Left renal cortex interstitium (tissue), 4 donors: ENCODE results near the gene DPP10. TPM values are rescaled to one million over a fixed set of nuclear protein-coding genes. Genes with fewer than 3 reads are reported as not detected.

Experiments used
- DNase-seq, 4 donors: peaks; one replicate each; pipeline ENCODE4 v3.0.0-alpha.2; 2013; ENCODE audit warnings: low read depth in 4 of 4, low spot score in 2 of 4, missing footprints in 1 of 4
- polyA plus RNA-seq, 4 donors: library from polyadenylated mRNA; unstranded; fragments of 120-200 nt; gene quantifications; one replicate each; pipeline ENCODE4 v1.2.1, GENCODE V29; 2013; ENCODE audit not compliant: insufficient read length in 4 of 4

DPP10 gene
- polyA plus RNA-seq, 4 donors, result 12.0 to 14.9 (median 13.1) TPM

DNA sequence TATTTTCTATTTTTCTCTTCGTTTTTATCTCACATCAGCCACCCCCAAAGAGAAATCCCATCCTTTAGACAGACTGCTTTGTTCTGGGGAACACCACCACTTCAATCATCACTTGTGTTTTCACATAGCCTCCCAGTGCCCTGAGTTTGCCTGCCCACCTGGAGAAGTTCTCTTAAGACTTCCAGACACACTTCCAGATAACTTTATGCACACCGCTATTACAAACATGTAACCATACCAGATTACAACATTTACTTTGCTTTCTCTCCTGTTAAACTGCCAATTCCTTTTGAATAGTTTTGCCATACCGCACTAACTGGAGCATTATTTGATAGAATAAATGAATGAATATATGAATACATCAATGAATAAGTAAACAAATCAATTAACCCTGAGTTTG is 1353.6 kb downstream of the DPP10 start:
- DNase-seq, result no peak

DNA sequence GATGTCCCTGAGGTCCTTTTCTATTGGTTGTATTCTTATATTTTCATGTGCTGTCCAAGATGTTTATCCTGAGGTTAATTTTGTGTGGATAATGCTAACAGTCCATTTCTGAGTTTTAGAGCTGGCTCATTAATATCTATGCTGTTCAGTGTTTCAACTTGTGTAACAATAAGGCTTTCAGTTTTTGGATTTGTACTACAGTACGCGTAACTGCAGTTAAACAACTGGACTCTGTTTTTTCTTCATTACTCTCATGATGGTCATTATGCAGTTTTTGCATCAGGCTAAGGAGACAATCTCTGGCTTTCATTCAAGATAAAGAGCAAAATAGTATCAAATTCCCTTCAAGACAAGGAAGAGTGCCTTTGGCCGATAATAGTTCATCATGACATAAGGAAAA is 1364.8 kb downstream of the DPP10 start:
- DNase-seq, result no peak

DNA sequence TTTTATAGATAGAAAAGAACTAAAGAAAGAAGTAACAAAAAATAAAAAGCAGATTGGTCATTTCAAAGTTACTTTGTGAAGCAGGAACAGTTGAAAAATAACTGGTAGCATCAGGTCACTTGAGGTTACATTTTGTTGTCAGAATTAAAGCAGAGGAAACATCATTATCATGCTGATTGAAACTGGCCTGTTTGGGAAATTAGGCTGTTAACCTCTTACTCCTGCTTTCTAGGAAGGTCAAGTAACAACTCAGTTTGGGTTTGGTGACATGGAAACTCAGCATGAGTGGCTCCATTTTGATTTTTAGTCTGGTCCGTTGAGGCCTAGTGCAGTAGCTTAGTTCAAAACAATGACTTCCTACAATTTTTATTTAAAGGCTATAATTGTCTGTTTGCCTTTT is 1383.5 kb downstream of the DPP10 start:
- DNase-seq, result no peak

DNA sequence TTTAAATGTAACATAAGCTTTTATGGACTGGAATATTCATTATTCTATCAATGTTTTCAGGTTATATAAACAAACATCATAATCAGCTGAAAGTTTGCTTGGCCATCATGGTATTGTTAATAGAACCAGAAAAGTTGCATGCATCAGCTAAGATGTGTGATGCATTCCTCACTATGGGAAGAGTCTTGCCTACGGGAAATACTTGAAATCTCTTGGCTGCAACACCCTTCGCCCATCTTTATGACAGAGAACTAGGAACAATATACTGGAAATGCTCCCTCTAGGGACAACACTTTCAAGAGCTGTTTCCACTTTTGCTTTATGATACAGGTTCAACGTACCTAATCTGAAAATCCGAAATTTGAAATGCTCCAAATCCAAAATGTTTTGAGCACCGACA is 1390.8 kb downstream of the DPP10 start:
- DNase-seq, result no peak

DNA sequence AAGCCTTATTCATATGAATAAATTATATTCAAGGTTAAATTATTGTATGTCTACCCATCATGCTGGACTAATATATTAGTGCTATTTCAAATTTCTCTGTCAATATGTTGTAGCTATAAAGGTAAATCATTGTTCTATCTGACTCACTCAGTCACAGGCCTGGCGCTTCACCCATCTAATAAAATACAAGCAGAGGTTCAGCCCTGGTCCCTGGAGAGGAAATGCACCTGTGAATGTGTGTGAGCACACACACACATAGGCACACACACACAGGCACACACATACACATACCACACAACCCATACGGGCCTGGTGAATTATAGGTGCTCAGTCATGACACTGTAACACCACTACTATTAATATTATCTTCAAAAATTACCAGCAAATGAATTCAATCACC is 1396.1 kb downstream of the DPP10 start:
- no peak for DNase-seq

DNA sequence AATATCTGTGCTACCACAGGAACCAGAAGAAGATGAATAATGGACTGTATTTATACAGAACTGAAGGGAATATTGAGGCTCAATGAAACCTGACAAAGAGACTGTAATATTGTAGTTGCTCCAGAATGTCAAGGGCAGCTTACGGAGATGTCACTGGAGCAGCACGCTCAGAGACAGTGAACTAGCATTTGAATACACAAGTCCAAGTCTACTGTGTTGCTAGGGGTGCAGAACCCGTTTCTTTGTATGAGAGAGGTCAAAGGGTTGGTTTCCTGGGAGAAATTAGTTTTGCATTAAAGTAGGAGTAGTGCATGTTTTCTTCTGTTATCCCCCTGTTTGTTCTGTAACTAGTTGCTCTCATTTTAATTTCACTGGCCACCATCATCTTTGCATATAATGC is 1399.9 kb downstream of the DPP10 start:
- no peak for DNase-seq

DNA sequence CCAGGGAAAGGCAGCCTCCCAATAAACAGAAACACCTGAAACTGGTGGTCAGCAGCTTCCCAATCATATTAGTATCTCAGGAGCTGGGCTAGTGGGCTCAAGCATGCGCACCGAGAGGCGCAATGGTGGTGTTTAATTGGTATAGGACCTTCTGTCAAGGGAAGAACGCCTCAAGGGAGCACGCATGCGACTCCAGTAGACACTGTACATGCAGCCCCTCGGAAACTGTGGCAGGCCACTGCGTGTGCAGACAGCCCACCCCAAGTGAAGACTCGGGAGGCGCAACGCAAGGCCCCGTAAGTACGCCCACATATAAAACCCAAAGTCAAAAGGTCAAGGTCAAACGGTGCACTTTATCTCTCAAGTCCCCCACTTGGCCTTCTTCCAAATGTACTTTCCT is 1405.8 kb downstream of the DPP10 start:
- DNase-seq, result no peak

DNA sequence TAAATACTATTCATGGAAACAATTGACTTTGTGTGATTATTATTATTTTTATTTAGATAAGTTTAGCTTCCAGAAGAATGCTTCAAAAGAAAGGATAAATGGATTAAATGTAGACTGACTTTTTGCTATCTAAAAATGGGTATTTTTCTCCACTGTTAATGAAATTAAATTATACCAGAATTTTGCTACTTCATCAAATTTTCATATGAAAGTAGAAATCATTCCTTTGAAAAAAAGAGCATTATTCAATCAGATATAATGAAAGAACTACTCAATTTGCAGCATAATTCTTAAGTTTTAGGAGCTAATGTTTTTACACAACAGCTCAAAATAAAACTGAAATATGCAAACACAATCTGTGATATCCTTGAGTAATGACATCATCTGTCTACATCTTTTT is 1424.6 kb downstream of the DPP10 start:
- DNase-seq, result no peak

DNA sequence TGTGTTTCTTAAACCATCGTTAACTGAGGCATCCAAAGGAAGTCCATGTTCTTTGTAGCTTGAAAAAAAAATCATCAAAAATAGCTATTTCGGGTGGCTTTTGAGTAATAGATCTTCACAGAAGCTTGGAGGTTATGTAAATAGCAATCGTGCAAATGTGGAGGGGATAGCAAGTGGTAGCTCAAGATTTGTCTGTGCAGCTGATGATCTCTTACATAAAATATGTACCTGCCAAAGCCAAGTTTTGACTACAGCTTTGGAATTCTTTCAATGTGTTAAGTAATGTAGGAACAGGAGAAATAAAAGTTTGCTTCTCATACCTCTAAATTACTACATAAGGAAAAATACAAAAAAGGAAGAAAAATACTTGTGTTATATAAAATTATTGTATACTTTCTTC is 1432.0 kb downstream of the DPP10 start:
- no peak for DNase-seq

DNA sequence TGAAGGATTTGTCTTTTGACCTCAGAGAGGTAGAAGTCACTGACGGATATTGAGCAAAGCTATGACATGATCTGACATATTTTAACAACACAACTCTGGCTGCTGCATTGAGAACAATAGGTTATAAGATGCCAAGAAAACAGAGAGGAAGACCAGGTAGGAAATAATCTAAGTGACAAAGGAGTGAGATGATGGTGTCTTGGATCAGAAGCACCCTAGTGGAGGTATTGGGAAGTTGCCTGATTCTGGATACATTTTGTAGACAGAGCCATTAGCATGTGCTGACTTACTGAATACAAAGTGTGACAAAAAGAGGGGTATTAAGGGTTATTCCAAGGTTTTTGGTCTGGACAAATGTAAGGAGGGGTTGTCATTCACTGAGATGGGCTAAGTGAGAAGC is 1438.1 kb downstream of the DPP10 start:
- no peak for DNase-seq

DNA sequence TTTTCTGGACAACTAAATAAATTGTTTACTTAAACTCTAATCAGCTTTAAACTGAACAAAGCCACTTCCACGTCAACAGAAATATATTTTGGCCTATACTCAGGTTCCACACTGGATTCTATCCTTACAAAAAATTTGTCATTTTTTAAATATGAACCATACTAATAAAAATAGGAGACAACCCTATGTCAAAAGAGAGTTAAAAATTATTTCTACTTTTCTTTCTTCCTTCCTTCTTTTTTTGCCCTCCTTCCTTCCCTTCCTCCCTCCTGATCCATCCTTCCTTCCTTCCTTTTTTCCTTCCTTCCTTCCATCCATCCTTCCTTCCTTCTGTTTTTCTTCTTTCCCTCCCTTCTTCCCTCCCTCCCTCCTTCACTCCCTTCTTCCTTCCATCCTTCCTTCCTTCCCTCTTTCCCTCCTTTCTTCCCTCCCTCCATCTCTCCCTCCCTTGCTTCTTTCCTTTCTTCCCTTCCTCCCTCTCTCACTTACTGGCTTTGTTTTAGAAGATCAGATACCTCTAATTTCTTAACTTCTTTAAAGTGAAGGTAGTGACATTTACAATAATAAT is 1444.9 kb downstream of the DPP10 start:
- no peak for DNase-seq
